ENCODE data around the gene COLGALT1. TPM values are rescaled to one million over a fixed set of nuclear protein-coding genes. Genes with fewer than 3 reads are reported as not detected.
A peak's percentile ranks its signal among the peaks of the same experiment; 100 is the strongest.
"Not testable (repeated sequence)": the region's sequence is repeated elsewhere in the genome, so short reads cannot be mapped to it uniquely, and the experiment has no call there.

The COLGALT1 gene
- 103 and 107 TPM in 2 replicates for total RNA-seq (2022)
- Bru-seq, nascent RNA = percentile 64 among the genes with signal in this experiment
- percentile 88 among the genes with signal in this experiment for BruChase-seq, experiment 1, labeled RNA remaining after a 6-hour chase
- BruChase-seq, experiment 2, labeled RNA remaining after a 2-hour chase = percentile 71 among the genes with signal in this experiment
- long read RNA-seq, transcript COLGALT1-202 (2 exons, 2,941 nt) = minor isoform, 10 of 195 reads
- long read RNA-seq, transcript COLGALT1-201 (12 exons, 3,704 nt) = major isoform, 120 of 195 reads
- long read RNA-seq, partial matches to known transcripts = 38 of 195 reads
- long read RNA-seq, other reads (novel, unspliced or antisense) = 27 of 195 reads

GRCh38 chr19:17555480-17555928, at the start of gene COLGALT1:
Gene COLGALT1 (plus strand): TSS chr19:17555649. CDS start chr19:17555714, 65 bp downstream.
- peaks cover 20% of the 10 kb centered on the region for H3K4me1 Mint-ChIP-seq (ENCODE audit: insufficient read depth, unreplicated experiment)
- DNase-seq (ENCODE audit: unreplicated experiment) = peak; percentile 99
- H3K9me3 Mint-ChIP-seq (ENCODE audit: unreplicated experiment) = no peaks in the 10 kb centered on the region
- POLR2A ChIA-PET = interaction anchor here (3.0 kb wide), 1 partner anchor 43 kb away, joined by 25 read pairs; the partner anchor contains the start of gene PGLS
- no peak for TF ChIP-seq CTCF (IDR thresholded peaks at IDR 0.05; ENCODE audit: unreplicated experiment)
- peak within 1 kb of the TSS; percentile 86 for H3K4me3 Mint-ChIP-seq (ENCODE audit: unreplicated experiment)
- BruUV-seq (replicated peaks) = no TSS peak
- H3K27me3 Mint-ChIP-seq (ENCODE audit: insufficient read depth, unreplicated experiment) = no peaks in the 10 kb centered on the region
- H3K27ac Mint-ChIP-seq (ENCODE audit: low read depth, unreplicated experiment) = peak within 1 kb of the TSS; percentile 67
- intact Hi-C loops (cut with micrococcal nuclease) = no loop called here
- H3K36me3 Mint-ChIP-seq (ENCODE audit: insufficient read depth, unreplicated experiment) = peaks cover 24% of the 10 kb centered on the region
- CTCF ChIA-PET = interaction anchor here (0.9 kb wide), 1 partner anchor 59 kb away, joined by 4 read pairs; no protein-coding TSS in a partner anchor

- Mint-ChIP-seq H3K27me3 (ENCODE audit: insufficient read depth, unreplicated experiment) (no peaks in the 10 kb centered on the region), H3K9me3 (ENCODE audit: unreplicated experiment) (no peaks in the 10 kb centered on the region), H3K36me3 (ENCODE audit: insufficient read depth, unreplicated experiment) (peaks cover 41% of the 10 kb centered on the region), H3K4me3 (ENCODE audit: unreplicated experiment) (no peak overlapping the region), H3K4me1 (ENCODE audit: insufficient read depth, unreplicated experiment) (peaks cover 7% of the 10 kb centered on the region), H3K27ac (ENCODE audit: low read depth, unreplicated experiment) (no peak overlapping the region)
- no peak for TF ChIP-seq CTCF (IDR thresholded peaks at IDR 0.05; ENCODE audit: unreplicated experiment)
- CTCF ChIA-PET = interaction anchor here (0.9 to 3.0 kb wide), 2 partner anchors 10 to 260 kb away, joined by 4 to 16 read pairs; no protein-coding TSS in a partner anchor
- no TSS peak for BruUV-seq (replicated peaks)
- intact Hi-C loops (cut with micrococcal nuclease) = no loop called here
- DNase-seq (ENCODE audit: unreplicated experiment) = no peak
- POLR2A ChIA-PET = no interaction called here
Observed at GRCh38 chr19:17506745-17507144, 48.7 kb upstream of the COLGALT1 start.

DNA sequence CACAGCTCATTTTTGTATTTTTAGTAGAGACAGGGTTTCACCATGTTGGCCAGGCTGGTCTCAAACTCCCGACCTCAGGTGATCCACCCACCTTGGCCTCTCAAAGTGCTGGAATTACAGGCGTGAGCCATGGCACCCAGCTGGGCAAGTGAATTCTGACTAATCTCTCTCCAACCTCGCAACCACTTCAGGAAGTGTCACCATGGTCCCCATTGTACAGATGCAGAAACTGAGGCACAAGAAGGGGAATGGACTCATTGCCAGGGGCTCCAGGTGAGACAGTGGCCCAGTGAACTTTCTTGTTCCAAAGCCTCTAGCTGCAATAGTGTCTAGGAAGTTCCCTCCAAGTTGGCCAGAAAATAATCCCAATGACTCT, 46.9 kb upstream of the COLGALT1 start:
- H3K9me3 Mint-ChIP-seq (ENCODE audit: unreplicated experiment); BruUV-seq (replicated peaks); H3K27me3 Mint-ChIP-seq (ENCODE audit: insufficient read depth, unreplicated experiment); intact Hi-C loops (cut with micrococcal nuclease): not testable (repeated sequence)
- ChIA-PET POLR2A (interaction anchor here (1.0 to 3.7 kb wide), 2 partner anchors 8 to 425 kb away, joined by 4 to 11 read pairs; partner anchors contain the start of gene CCDC124), CTCF (interaction anchor here (0.7 to 1.8 kb wide), 5 partner anchors 11 to 117 kb away, joined by 3 to 8 read pairs (median 3); no protein-coding TSS in a partner anchor)
- H3K4me3 Mint-ChIP-seq (ENCODE audit: unreplicated experiment) = peak overlapping the region; percentile 57
- peak overlapping the region; percentile 92 for H3K27ac Mint-ChIP-seq (ENCODE audit: low read depth, unreplicated experiment)
- H3K36me3 Mint-ChIP-seq (ENCODE audit: insufficient read depth, unreplicated experiment) = peaks cover 39% of the 10 kb centered on the region
- H3K4me1 Mint-ChIP-seq (ENCODE audit: insufficient read depth, unreplicated experiment) = peaks cover 16% of the 10 kb centered on the region
- DNase-seq (ENCODE audit: unreplicated experiment) = peak; percentile 46

DNA sequence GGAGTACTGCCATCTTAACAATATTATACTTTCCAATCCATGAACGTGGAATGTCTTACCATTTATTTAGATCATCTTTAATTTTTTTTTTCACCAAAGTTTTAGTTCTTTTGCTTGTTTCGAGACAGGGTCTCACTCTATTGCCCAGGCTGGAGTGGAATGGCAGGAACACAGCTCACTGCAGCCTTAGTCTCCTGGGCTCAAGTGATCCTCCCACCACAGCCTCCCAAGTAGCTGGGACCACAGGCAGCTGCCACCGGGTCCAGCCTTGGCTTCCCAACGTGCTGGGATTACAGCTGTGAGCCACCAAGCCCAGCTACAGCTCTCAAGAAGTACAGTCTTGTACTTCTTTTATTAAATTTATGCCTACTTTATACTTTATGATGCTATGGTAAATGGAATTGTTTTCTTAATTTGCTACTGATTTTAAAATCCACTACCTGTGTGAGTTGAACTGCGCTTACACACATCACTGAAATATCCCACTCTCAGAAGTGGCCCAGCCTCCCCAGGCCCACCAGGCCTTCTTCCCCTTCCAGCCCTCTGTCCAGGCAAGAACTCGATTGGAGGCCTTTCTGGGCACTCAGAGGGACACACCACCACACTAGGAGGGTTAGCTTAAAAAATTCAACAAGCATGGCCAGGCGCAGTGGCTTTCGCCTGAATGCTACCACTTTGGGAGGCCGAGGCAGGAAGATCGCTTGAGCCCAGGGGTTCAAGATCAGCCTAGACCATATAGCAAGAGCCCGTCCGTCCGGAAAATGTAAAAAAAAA, 45.0 kb upstream of the COLGALT1 start:
- no TSS peak for BruUV-seq (replicated peaks)
- Mint-ChIP-seq H3K9me3 (ENCODE audit: unreplicated experiment) (no peaks in the 10 kb centered on the region), H3K27me3 (ENCODE audit: insufficient read depth, unreplicated experiment) (no peaks in the 10 kb centered on the region), H3K27ac (ENCODE audit: low read depth, unreplicated experiment) (peak overlapping the region; percentile 99), H3K4me1 (ENCODE audit: insufficient read depth, unreplicated experiment) (peaks cover 22% of the 10 kb centered on the region), H3K36me3 (ENCODE audit: insufficient read depth, unreplicated experiment) (peaks cover 37% of the 10 kb centered on the region), H3K4me3 (ENCODE audit: unreplicated experiment) (peak overlapping the region; percentile 98)
- intact Hi-C loops (cut with micrococcal nuclease) = loop anchor here (2.0 kb wide), 1 partner anchor 42 kb away; no protein-coding TSS in a partner anchor
- POLR2A ChIA-PET = interaction anchor here (0.5 to 4.7 kb wide), 20 partner anchors 8 to 423 kb away, joined by 3 to 25 read pairs (median 5); partner anchors contain the start of genes CCDC124, DDA1, MAP1S and MVB12A
- peak; percentile 24 for DNase-seq (ENCODE audit: unreplicated experiment)
- CTCF ChIA-PET = interaction anchor here (0.6 to 1.0 kb wide), 10 partner anchors 10 to 849 kb away, joined by 3 to 5 read pairs (median 3); no protein-coding TSS in a partner anchor
- no peak for TF ChIP-seq CTCF (IDR thresholded peaks at IDR 0.05; ENCODE audit: unreplicated experiment)

All from MCF 10A (cell line).